ENCODE measurements around the gene SUMF2. TPM values are rescaled to one million over a fixed set of nuclear protein-coding genes. Genes with fewer than 3 reads are reported as not detected.

The SUMF2 gene
- total and polyA plus RNA-seq, 2 of the 13 experiments (the other 11 are each of a cell fraction or from before 2014, with no cell fraction given) = 48.9 to 54.4 TPM

DNA sequence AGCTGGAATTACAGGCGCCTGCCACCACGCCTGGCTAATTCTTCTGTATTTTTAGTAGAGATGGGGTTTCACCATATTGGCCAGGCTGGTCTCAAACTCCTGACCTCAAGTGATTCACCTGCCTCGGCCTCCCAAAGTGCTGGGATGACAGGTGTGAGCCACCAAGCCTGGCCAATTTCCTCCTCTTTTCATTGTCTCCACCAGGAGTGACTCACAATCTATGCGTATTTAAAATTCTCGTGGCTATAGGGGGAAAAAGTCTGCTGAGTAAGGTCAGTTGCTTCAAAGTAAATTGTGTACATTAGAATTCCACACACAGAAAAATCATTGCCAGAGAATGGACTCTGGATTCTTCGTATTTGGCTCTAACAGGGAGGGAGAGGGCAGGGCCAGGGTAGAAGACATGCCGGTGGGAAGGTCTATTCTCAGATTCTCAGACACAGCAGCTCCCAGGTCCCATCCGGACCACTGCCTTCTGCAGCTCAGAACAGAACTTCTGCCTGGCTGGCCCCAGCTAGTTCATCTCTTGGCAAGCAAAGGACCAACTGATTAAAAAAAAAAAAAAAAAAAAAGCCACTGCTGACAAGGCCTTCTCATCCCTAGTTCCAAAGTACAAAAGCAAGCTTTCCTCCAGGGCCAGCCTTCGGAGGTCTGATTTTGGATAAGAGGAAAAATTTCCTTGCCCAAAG is 35.0 kb upstream of the SUMF2 start (continued):
- TF ChIP-seq, protein P1, sequence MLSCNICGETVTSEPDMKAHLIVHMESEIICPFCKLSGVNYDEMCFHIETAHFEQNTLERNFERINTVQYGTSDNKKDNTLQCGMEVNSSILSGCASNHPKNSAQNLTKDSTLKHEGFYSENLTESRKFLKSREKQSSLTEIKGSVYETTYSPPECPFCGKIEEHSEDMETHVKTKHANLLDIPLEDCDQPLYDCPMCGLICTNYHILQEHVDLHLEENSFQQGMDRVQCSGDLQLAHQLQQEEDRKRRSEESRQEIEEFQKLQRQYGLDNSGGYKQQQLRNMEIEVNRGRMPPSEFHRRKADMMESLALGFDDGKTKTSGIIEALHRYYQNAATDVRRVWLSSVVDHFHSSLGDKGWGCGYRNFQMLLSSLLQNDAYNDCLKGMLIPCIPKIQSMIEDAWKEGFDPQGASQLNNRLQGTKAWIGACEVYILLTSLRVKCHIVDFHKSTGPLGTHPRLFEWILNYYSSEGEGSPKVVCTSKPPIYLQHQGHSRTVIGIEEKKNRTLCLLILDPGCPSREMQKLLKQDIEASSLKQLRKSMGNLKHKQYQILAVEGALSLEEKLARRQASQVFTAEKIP (CRISPR knock-in tag; IDR thresholded peaks at IDR 0.05; ENCODE audit: borderline replicate concordance) = no peak
- TF ChIP-seq NCOA5 (CRISPR knock-in tag; IDR thresholded peaks at IDR 0.05) (no peak), RBAK (CRISPR knock-in tag; IDR thresholded peaks at IDR 0.05) (no peak), MAFK (conservative IDR thresholded peaks at IDR 0.05 in 1 of 2, IDR thresholded peaks at IDR 0.05 in 1 of 2; ENCODE audit: low read length in 2 of 2) (peak; percentile 82 to 83), ZNF17 (CRISPR knock-in tag; IDR thresholded peaks at IDR 0.05) (no peak), ZNF564 (CRISPR knock-in tag; IDR thresholded peaks at IDR 0.05) (no peak), ZNF225 (CRISPR knock-in tag; IDR thresholded peaks at IDR 0.05) (no peak), PCBP1 (IDR thresholded peaks at IDR 0.05; ENCODE audit: borderline replicate concordance, low read depth, low read length) (no peak), KDM5A (IDR thresholded peaks at IDR 0.05; ENCODE audit: borderline replicate concordance, low read length) (no peak), RAD21 (CRISPR knock-in tag; IDR thresholded peaks at IDR 0.05) (no peak; the same call in 1 of the 2 replicates), SYNCRIP (IDR thresholded peaks at IDR 0.05; ENCODE audit: insufficient read depth, low read depth, low read length) (no peak), KLF9 (CRISPR knock-in tag; IDR thresholded peaks at IDR 0.05; ENCODE audit: low read depth) (no peak), ZBTB20 (CRISPR knock-in tag; IDR thresholded peaks at IDR 0.05; ENCODE audit: borderline replicate concordance, low read depth) (peak; percentile 99), PCBP2 (optimal IDR thresholded peaks at IDR 0.05; ENCODE audit: low read depth, low read length, poor library complexity, severe bottlenecking) (no peak), ZNF749 (CRISPR knock-in tag; IDR thresholded peaks at IDR 0.05; ENCODE audit: borderline replicate concordance) (no peak), SP140L (CRISPR knock-in tag; IDR thresholded peaks at IDR 0.05; ENCODE audit: borderline replicate concordance) (no peak), ZNF180 (CRISPR knock-in tag; IDR thresholded peaks at IDR 0.05; ENCODE audit: borderline replicate concordance, low read depth) (no peak)
- TF ChIP-seq, protein P2, sequence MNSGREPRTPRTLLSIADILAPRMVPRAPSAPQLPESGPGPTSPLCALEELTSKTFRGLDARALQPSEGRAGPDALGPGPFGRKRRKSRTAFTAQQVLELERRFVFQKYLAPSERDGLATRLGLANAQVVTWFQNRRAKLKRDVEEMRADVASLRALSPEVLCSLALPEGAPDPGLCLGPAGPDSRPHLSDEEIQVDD (CRISPR knock-in tag; IDR thresholded peaks at IDR 0.05; ENCODE audit: borderline replicate concordance) = no peak
- TF ChIP-seq, protein P3, sequence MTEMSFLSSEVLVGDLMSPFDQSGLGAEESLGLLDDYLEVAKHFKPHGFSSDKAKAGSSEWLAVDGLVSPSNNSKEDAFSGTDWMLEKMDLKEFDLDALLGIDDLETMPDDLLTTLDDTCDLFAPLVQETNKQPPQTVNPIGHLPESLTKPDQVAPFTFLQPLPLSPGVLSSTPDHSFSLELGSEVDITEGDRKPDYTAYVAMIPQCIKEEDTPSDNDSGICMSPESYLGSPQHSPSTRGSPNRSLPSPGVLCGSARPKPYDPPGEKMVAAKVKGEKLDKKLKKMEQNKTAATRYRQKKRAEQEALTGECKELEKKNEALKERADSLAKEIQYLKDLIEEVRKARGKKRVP (CRISPR knock-in tag; IDR thresholded peaks at IDR 0.05) = peak in 1 of 2 experiments; percentile 52; a peak in 2 of 4 replicates
- TF ChIP-seq, protein P4, sequence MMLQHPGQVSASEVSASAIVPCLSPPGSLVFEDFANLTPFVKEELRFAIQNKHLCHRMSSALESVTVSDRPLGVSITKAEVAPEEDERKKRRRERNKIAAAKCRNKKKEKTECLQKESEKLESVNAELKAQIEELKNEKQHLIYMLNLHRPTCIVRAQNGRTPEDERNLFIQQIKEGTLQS (CRISPR knock-in tag; IDR thresholded peaks at IDR 0.05) = peak; percentile 51; the same call in 1 of the 2 replicates
- TF ChIP-seq, protein P5, sequence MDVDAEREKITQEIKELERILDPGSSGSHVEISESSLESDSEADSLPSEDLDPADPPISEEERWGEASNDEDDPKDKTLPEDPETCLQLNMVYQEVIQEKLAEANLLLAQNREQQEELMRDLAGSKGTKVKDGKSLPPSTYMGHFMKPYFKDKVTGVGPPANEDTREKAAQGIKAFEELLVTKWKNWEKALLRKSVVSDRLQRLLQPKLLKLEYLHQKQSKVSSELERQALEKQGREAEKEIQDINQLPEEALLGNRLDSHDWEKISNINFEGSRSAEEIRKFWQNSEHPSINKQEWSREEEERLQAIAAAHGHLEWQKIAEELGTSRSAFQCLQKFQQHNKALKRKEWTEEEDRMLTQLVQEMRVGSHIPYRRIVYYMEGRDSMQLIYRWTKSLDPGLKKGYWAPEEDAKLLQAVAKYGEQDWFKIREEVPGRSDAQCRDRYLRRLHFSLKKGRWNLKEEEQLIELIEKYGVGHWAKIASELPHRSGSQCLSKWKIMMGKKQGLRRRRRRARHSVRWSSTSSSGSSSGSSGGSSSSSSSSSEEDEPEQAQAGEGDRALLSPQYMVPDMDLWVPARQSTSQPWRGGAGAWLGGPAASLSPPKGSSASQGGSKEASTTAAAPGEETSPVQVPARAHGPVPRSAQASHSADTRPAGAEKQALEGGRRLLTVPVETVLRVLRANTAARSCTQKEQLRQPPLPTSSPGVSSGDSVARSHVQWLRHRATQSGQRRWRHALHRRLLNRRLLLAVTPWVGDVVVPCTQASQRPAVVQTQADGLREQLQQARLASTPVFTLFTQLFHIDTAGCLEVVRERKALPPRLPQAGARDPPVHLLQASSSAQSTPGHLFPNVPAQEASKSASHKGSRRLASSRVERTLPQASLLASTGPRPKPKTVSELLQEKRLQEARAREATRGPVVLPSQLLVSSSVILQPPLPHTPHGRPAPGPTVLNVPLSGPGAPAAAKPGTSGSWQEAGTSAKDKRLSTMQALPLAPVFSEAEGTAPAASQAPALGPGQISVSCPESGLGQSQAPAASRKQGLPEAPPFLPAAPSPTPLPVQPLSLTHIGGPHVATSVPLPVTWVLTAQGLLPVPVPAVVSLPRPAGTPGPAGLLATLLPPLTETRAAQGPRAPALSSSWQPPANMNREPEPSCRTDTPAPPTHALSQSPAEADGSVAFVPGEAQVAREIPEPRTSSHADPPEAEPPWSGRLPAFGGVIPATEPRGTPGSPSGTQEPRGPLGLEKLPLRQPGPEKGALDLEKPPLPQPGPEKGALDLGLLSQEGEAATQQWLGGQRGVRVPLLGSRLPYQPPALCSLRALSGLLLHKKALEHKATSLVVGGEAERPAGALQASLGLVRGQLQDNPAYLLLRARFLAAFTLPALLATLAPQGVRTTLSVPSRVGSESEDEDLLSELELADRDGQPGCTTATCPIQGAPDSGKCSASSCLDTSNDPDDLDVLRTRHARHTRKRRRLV (CRISPR knock-in tag; IDR thresholded peaks at IDR 0.05) = no peak

Measured in HepG2 (cell line).